ENCODE data around the gene PLOD1. TPM values are rescaled to one million over a fixed set of nuclear protein-coding genes. Genes with fewer than 3 reads are reported as not detected.
"Not testable (repeated sequence)": the region's sequence is repeated elsewhere in the genome, so short reads cannot be mapped to it uniquely, and the experiment has no call there.

Gene PLOD1
- total RNA-seq, 1 donor from 2014 or later: 242 TPM

GRCh38 chr1:12005488-12006166 is 71.1 kb downstream of the PLOD1 start:
- DNase-seq (ENCODE audit: low read depth): no peak

DNA sequence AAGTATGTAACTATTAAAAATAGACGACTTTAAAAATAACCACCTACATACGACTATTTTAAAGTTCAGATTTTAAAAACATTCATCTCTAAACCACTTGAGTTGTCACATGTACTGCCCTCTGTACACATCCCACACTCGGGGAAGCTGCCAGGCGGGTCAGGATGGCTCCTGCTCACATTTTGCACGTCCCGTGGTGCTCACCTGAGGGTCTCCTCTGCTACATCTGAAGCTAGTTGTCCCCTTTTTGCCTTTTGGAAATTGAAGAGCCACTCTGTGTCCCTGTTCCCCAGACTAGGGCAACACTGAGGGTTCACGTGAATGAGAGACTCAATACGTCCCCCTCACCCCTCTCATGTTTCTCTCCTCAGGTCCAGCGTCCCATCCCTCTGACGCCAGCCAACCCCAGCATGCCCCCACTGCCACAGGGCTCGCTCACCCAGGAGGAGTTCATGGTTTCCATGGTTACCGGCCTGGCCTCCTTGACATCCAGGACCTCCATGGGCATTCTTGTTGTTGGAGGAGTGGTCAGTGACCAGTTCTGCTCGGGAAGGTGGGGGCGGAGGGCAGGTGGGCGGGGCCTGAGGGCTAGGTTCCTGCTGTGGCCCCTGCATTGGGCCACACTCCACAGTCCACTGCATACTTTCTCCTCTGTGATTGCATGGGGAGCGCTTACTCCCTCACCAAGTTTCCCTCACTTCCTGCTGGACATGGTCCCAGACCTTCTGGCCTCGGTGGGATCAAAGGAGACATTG is 71.8 kb downstream of the PLOD1 start:
- no peak for DNase-seq (ENCODE audit: low read depth)

- DNase-seq (ENCODE audit: low read depth): no peak
These were observed 72.7 kb downstream of the PLOD1 start for GRCh38 chr1:12007204-12007603.

GRCh38 chr1:12008355-12008754 is 73.8 kb downstream of the PLOD1 start:
- DNase-seq (ENCODE audit: low read depth): not testable (repeated sequence)

DNA sequence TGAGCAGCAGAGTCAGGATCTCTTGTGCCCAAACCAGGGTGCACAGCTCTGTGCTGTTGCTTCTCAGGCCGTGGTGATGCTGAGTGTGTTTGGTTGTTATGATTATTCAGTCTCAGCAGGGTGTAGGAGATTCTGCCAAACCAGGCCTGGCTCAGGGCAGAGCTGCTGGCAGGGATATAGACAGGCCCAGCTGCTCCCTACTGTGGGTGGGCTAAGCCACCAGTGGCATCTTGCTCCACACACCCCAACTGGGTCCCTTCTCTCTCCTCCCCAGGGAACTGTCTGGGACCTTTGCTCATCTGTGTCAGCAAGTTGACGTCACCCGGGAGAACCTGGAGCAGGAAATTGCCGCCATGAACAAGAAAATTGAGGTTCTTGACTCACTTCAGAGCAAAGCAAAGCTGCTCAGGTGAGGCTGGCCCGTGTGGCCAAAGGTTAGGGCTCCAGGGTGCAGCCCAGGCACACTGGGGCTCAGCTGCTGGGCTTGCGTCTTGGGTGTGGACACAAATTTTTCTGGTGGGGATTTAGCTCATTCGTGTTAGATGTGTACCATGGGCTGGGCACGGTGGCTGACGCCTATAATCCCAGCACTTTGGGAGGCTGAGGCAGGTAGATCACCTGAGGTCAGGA is 74.9 kb downstream of the PLOD1 start:
- DNase-seq (ENCODE audit: low read depth): no peak

GRCh38 chr1:12010746-12011570 is 76.4 kb downstream of the PLOD1 start:
- no peak for DNase-seq (ENCODE audit: low read depth)

DNA sequence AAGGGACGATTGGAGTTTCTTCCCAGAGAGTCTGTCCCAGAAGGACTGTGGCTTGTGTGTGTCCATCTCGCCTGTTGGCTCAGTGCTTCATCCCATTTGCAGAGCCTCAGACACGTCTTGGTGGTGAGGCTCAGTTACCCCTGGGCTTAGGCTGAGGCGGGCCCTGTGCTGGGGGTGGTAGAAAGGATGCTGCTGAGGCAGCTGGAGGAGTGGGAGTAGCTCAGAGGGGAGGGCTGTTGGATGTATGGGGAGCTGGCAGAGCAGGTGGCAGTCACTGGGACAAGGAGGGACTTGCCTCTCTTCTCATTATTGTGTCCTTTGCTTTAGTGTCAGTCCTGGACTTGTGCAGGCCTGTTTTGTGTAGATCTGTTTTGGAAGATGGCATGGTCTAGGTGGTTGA is 77.5 kb downstream of the PLOD1 start:
- no peak for DNase-seq (ENCODE audit: low read depth)

- DNase-seq (ENCODE audit: low read depth): no peak
These were observed 78.2 kb downstream of the PLOD1 start for GRCh38 chr1:12012560-12013316.

- no peak for DNase-seq (ENCODE audit: low read depth)
These were observed 79.8 kb downstream of the PLOD1 start for GRCh38 chr1:12014141-12014991.

DNA sequence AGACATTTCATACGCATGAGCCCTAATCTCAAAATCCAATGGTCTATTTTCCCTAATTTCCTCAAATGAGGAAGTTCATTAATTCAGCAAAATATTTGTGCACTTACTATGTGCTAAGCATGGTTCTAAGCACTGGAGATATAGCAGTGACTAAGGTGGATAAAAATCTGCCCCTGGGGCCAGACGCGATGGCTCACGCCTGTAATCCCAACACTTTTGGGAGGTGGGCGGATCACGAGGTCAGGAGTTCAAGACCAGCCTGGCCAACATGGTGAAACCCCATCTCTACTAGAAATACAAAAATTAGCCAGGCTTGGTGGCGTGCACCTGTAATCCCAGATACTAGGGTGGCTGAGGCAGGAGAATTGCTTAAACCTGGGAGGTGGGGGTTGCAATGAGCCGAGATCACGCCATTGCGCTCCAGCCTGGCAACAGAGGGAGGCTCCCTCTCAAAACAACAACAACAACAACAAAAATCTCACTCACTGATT is 80.5 kb downstream of the PLOD1 start:
- no peak for DNase-seq (ENCODE audit: low read depth)

- DNase-seq (ENCODE audit: low read depth): no peak
These were observed 81.0 kb downstream of the PLOD1 start for GRCh38 chr1:12015499-12015898.

- DNase-seq (ENCODE audit: low read depth): peak; percentile 47
These were observed 81.7 kb downstream of the PLOD1 start for GRCh38 chr1:12016182-12016581.

- peak; percentile 7 for DNase-seq (ENCODE audit: low read depth)
These were observed 85.5 kb downstream of the PLOD1 start for GRCh38 chr1:12019858-12020509.

GRCh38 chr1:12021616-12022015 is 87.1 kb downstream of the PLOD1 start:
- DNase-seq (ENCODE audit: low read depth): no peak

- no peak for DNase-seq (ENCODE audit: low read depth)
These were observed 87.5 kb downstream of the PLOD1 start for GRCh38 chr1:12022036-12022435.

All from renal cortical epithelial cell (primary cell).